ENCODE measurements around the gene ANXA3. TPM values are rescaled to one million over a fixed set of nuclear protein-coding genes. Genes with fewer than 3 reads are reported as not detected.

The ANXA3 gene
- total RNA-seq, 3 donors from 2014 or later: 1.0 TPM; not detected in 2

Other genes with a start within 250 kb of the ANXA3 start
- 1 to 10 TPM; 8.9 to 9.7 (median 9.3) TPM for gene BMP2K, start 224.6 kb downstream of the ANXA3 start, total RNA-seq

All from activated T-cell treated with anti-CD3 and anti-CD28 coated beads, Interleukin-2, amount 50 U/mL, for 4 hours (primary cell).